Smooth muscle cell (in vitro differentiated cells): Measurements from ENCODE around the gene APH1B. TPM values are rescaled to one million over a fixed set of nuclear protein-coding genes. Genes with fewer than 3 reads are reported as not detected.

Experiments used
- DNase-seq: peaks from one replicate; lab custom pipeline; 2025; ENCODE audit not compliant: unreplicated experiment; lab: John Stamatoyannopoulos, UW
- H2AFZ ChIP-seq: fragments of 200-600 bp; sonication (generic); 2 replicates; pipeline ENCODE4 v1.6.0; 2016; ENCODE audit warnings: antibody characterized with exemption, low read depth, mild to moderate bottlenecking
- H3F3A ChIP-seq: fragments of 200-600 bp; sonication (generic); 2 replicates; pipeline ENCODE4 v1.6.0; 2017; ENCODE audit warnings: antibody characterized with exemption, low read depth
- H3K27ac ChIP-seq: fragments of 200-600 bp; sonication (generic); 2 replicates; pipeline ENCODE4 v1.5.1; 2016; ENCODE audit warnings: low read depth, mild to moderate bottlenecking
- H3K27me3 ChIP-seq: fragments of 200-600 bp; sonication (generic); 2 replicates; pipeline ENCODE4 v1.6.1; 2016; ENCODE audit warnings: low read depth, mild to moderate bottlenecking
- H3K36me3 ChIP-seq: fragments of 200-600 bp; sonication (generic); 2 replicates; pipeline ENCODE4 v1.5.1; 2016; ENCODE audit warnings: low read depth
- H3K4me1 ChIP-seq: fragments of 200-600 bp; sonication (generic); 2 replicates; pipeline ENCODE4 v1.5.1; 2016; ENCODE audit warnings: low read depth
- H3K4me2 ChIP-seq: fragments of 200-600 bp; sonication (generic); 2 replicates; pipeline ENCODE4 v1.6.0; 2016; ENCODE audit warnings: mild to moderate bottlenecking
- H3K4me3 ChIP-seq: fragments of 200-600 bp; sonication (generic); 2 replicates; pipeline ENCODE4 v1.5.1; 2016; ENCODE audit warnings: mild to moderate bottlenecking
- H3K79me2 ChIP-seq: fragments of 200-600 bp; sonication (generic); 2 replicates; pipeline ENCODE4 v1.6.0; 2016; ENCODE audit warnings: low read depth, mild to moderate bottlenecking
- H3K9ac ChIP-seq: fragments of 200-600 bp; sonication (generic); 2 replicates; pipeline ENCODE4 v1.6.0; 2016; ENCODE audit warnings: low read depth
- H3K9me3 ChIP-seq: fragments of 200-600 bp; sonication (generic); replicated peaks from 2 replicates; pipeline ENCODE4 v1.5.1; 2016; ENCODE audit warnings: low read depth
- H4K20me1 ChIP-seq: fragments of 200-600 bp; sonication (generic); 2 replicates; pipeline ENCODE4 v1.6.0; 2016; ENCODE audit warnings: low read depth
- WGBS: methylation state at CpG from one replicate; pipeline ENCODE4 v1.1.7; 2016; ENCODE audit warnings: low lambda C conversion rate; 5-methylcytosine and 5-hydroxymethylcytosine counted together
- polyA plus RNA-seq: library from polyadenylated mRNA; unstranded; fragments of >200 nt; fragmentation: Nextera tagmentation; extraction: Ambion mirVana; gene quantifications from 2 replicates; pipeline ENCODE4 v1.2.1, GENCODE V29; 2016
- total RNA-seq: library from RNA; depleted of rRNA; stranded (reverse); fragments of >200 nt; gene quantifications from 2 replicates; pipeline ENCODE4 v1.2.3, GENCODE V29; 2014
- TF ChIP-seq, protein P1 (sequence below): fragments of 200-600 bp; sonication (generic); IDR thresholded peaks from 2 replicates; pipeline ENCODE4 v1.5.1; 2017; ENCODE audit warnings: borderline replicate concordance, mild to moderate bottlenecking, antibody characterized with exemption; ENCODE audit not compliant: insufficient read depth, poor library complexity, severe bottlenecking

Gene APH1B
- total and polyA plus RNA-seq, 2 experiments from 2014 or later: 14.3 to 15.5 TPM

DNA sequence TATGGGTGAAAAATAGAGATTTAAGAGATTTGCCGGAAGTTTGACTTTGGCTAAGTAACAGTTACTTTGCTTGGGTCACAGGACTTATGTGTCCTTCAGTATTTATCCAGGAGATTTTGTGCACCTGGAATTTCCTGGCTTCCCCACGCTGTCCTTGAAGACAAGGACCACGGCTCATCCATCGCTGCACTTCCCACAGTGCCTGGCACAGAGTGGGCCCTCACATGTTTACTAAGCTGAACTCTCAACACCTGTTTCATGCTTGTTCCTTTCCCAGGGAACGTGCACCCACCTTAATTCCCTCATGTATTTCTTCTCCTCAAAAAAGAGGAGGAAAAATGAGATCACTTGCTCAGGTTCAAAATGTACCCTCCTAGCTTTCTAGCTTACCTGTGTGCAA is 72.2 kb downstream of the APH1B start:
- Histone ChIP-seq H3K27me3 (no peaks in the 10 kb centered on the region), H3K9me3 (no peaks in the 10 kb centered on the region), H2AFZ (no peak overlapping the region), H3K79me2 (no peaks in the 10 kb centered on the region), H3K4me2 (no peak overlapping the region), H3K9ac (no peak overlapping the region), H3F3A (peaks cover 10% of the 10 kb centered on the region), H3K27ac (no peak overlapping the region), H3K36me3 (no peaks in the 10 kb centered on the region), H4K20me1 (no peaks in the 10 kb centered on the region), H3K4me3 (no peak overlapping the region), H3K4me1 (peaks cover 16% of the 10 kb centered on the region)
- 96% methylated on average over 5 of the region's 5 CpGs for WGBS
- TF ChIP-seq, protein P1, sequence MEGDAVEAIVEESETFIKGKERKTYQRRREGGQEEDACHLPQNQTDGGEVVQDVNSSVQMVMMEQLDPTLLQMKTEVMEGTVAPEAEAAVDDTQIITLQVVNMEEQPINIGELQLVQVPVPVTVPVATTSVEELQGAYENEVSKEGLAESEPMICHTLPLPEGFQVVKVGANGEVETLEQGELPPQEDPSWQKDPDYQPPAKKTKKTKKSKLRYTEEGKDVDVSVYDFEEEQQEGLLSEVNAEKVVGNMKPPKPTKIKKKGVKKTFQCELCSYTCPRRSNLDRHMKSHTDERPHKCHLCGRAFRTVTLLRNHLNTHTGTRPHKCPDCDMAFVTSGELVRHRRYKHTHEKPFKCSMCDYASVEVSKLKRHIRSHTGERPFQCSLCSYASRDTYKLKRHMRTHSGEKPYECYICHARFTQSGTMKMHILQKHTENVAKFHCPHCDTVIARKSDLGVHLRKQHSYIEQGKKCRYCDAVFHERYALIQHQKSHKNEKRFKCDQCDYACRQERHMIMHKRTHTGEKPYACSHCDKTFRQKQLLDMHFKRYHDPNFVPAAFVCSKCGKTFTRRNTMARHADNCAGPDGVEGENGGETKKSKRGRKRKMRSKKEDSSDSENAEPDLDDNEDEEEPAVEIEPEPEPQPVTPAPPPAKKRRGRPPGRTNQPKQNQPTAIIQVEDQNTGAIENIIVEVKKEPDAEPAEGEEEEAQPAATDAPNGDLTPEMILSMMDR: no peak
- no peak for DNase-seq

GRCh38 chr15:63350178-63350621 is 72.8 kb downstream of the APH1B start:
- Histone ChIP-seq H3K9ac (no peak overlapping the region), H3K79me2 (no peaks in the 10 kb centered on the region), H3K27ac (no peak overlapping the region), H3K4me3 (no peak overlapping the region), H2AFZ (no peak overlapping the region), H4K20me1 (no peaks in the 10 kb centered on the region), H3K27me3 (no peaks in the 10 kb centered on the region), H3K9me3 (no peaks in the 10 kb centered on the region), H3K4me2 (no peak overlapping the region), H3F3A (peaks cover 10% of the 10 kb centered on the region), H3K36me3 (no peaks in the 10 kb centered on the region), H3K4me1 (peaks cover 16% of the 10 kb centered on the region)
- DNase-seq: no peak
- TF ChIP-seq, protein P1: no peak
- WGBS: 89% methylated on average over 5 of the region's 5 CpGs

DNA sequence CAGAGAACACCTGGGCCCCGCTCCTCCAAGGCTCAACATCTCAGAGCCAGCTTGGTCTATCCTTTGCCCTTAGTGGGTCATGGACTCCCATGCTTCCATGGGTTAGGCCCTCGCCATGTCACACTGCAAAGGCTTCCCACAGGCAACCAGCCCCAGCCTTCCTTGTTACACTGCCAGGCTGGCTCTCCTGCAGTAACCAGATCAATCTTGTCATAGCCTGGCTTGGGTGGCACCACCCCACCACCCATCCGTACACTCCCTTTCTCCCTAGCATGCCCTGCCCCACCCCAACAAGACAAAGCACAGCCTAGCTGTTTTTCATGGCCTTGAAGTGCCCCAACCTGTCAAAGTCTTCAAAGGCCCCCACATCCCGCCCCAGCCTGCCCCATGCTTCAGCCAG is 73.8 kb downstream of the APH1B start:
- no peak overlapping the region for H3K27ac ChIP-seq
- no peaks in the 10 kb centered on the region for H3K27me3 ChIP-seq
- no peak for DNase-seq
- H3K9ac ChIP-seq: no peak overlapping the region
- peaks cover 16% of the 10 kb centered on the region for H3K4me1 ChIP-seq
- H3F3A ChIP-seq: peaks cover 10% of the 10 kb centered on the region
- no peaks in the 10 kb centered on the region for H3K79me2 ChIP-seq
- H3K4me2 ChIP-seq: no peak overlapping the region
- H3K9me3 ChIP-seq: no peaks in the 10 kb centered on the region
- H2AFZ ChIP-seq: no peak overlapping the region
- 100% methylated on average over 4 of the region's 4 CpGs for WGBS
- H3K4me3 ChIP-seq: no peak overlapping the region
- TF ChIP-seq, protein P1: no peak
- H3K36me3 ChIP-seq: no peaks in the 10 kb centered on the region
- H4K20me1 ChIP-seq: no peaks in the 10 kb centered on the region

GRCh38 chr15:63352808-63353207 is 75.4 kb downstream of the APH1B start:
- Histone ChIP-seq H3K4me2 (no peak overlapping the region), H3K27me3 (no peaks in the 10 kb centered on the region)

More at GRCh38 chr15:63352808-63353207, 75.4 kb downstream of the APH1B start:
- Histone ChIP-seq H3K9ac (no peak overlapping the region), H3K9me3 (no peaks in the 10 kb centered on the region), H3F3A (no peaks in the 10 kb centered on the region), H3K27ac (no peak overlapping the region), H3K36me3 (no peaks in the 10 kb centered on the region), H3K79me2 (no peaks in the 10 kb centered on the region), H3K4me3 (no peak overlapping the region), H2AFZ (no peak overlapping the region), H3K4me1 (peaks cover 1% of the 10 kb centered on the region), H4K20me1 (no peaks in the 10 kb centered on the region)
- no peak for DNase-seq
- TF ChIP-seq, protein P1: no peak
- WGBS: 94% methylated on average over 4 of the region's 4 CpGs
